ENCODE data around the gene ARSB. TPM values are rescaled to one million over a fixed set of nuclear protein-coding genes. Genes with fewer than 3 reads are reported as not detected.
"Not testable (repeated sequence)": the region's sequence is repeated elsewhere in the genome, so short reads cannot be mapped to it uniquely, and the experiment has no call there.

The ARSB gene
- polyA plus RNA-seq, 5 donors = 14.4 to 17.8 (median 15.6) TPM

DNA sequence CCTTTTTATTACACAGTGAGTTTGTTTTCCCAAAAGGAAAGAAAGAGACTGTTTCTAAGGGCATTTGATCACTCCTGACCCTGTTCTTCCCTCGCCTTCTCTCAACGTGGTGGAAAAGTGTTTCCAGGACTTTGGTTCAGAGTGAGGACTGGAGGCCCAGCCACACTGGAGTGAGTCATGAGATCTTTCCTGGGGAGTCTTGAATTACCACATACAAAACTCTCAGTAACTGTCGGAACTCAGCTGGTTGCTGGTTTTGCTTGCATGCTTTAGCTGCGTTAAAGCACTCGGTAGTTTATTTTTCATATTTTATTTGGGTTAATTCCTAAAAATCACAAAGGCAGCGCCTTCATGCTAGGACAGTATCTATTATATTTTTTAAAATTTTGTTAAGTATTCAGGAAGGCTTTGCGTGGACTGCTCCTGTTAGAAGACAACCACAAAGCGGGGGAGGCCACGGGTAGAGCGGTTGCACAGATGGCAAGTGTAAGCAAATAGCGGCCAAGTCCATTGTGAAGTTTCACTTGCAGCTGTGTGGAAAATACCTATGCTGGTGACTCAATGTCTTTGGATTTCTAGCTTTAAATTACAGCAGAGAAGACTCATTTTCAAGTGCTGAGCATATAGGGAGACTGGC is 77.7 kb downstream of the ARSB start:
- no peak for DNase-seq

GRCh38 chr5:78905084-78905938 is 79.8 kb downstream of the ARSB start:
- DNase-seq = no peak

DNA sequence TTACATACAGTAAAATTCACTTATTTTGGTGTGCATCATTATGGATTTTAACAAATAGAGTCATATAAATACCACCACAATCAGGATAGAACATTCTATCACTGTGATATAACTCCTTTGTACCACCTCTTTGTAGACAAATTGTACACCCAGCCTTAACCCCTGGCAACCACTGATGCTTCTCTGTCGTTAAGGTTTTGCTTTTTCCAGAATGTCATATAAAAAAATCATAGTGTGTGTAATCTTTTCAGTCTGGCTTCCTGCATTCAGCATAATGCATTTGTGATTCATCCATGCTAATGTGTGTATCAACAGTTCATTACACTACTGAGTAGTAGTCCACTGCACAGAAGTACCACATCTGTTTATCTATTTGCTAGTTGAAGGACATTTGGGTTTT is 81.2 kb downstream of the ARSB start:
- DNase-seq = peak; percentile 58 to 63

DNA sequence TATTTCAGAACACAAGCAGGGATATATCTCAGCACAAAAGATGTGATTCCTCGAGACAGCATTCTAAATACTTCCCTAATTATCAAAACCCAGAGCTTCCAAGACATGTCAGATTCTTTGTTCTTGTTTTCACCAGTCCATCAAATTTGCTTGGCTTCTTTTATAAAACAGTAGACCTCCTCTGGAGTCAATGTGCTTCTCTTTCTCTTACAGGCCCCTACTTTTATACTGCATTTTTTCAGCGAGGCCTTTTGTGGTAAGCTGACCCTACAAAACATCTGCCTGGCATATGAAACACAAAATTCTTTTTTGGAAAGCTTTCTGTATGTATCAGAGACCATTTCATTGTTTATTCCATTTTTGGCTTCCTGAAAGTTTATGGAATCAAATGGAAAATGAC is 81.8 kb downstream of the ARSB start:
- DNase-seq = peak; percentile 61 to 72

DNA sequence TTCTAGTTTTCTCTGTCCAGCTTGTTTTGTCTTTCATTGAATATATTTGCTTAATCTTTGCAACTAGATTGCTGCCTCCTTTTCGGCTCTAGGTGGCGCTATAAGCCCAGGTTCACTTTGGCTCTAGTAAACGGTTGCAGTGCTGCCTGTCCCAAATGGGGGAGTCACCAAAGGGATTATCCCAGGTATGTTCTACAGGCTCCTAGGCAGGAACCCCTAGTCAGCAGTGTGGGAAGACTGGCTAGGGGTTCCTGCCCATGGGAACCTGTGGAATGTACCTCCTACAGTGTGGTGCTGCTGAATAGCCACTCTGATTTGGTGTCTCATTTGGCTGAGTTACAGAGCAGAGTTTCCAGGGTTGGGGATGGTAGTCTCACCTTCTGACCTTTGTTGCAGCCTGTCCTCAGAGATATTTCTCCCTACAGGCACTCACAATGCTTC is 85.2 kb downstream of the ARSB start:
- no peak for DNase-seq

GRCh38 chr5:78896132-78896531 is 89.0 kb downstream of the ARSB start:
- no peak for DNase-seq

GRCh38 chr5:78895616-78896015 is 89.5 kb downstream of the ARSB start:
- DNase-seq = no peak

- DNase-seq = no peak
Observed at GRCh38 chr5:78893940-78894677, 91.0 kb downstream of the ARSB start.

- no peak for DNase-seq
Observed at GRCh38 chr5:78890667-78891379, 94.3 kb downstream of the ARSB start.

DNA sequence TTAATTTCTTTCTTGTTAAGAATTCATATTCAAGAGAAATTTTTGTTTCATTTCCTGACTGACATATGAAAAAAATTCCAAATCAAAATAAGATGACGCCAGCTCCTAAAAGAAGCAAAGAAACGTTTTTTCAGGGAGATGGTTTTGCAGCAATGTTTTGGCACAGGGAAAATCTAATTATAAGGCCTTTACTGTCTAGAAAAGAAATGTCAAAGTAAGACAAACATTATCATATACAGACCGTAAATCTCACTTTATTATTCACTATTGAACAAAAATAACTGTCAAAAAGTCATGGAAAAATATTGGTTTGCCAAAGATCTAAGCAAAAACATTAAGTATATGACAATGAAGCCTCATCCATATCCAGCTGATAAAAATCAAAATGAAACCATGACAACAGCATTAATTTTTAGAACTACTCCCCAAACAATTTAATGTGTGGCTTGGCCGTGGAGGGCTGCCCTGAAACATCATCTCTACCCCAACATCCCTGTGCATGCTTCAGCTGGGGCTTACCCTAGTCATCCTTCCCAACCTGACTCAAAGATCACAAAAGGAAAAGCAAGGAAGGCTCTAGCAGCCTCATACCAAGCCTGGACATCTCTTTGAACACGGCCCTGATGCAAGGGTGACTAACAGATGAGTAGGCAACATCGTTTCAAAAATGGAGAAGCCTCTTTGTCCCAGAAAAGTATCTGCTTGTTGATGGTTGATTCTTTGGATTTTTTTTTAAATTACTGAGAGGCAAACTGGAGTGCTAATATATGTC is 95.6 kb downstream of the ARSB start:
- DNase-seq = peak in 1 of 2 donors; percentile 40

- DNase-seq = peak in 1 of 2 donors; percentile 44
Observed at GRCh38 chr5:78888580-78889368, 96.3 kb downstream of the ARSB start.

DNA sequence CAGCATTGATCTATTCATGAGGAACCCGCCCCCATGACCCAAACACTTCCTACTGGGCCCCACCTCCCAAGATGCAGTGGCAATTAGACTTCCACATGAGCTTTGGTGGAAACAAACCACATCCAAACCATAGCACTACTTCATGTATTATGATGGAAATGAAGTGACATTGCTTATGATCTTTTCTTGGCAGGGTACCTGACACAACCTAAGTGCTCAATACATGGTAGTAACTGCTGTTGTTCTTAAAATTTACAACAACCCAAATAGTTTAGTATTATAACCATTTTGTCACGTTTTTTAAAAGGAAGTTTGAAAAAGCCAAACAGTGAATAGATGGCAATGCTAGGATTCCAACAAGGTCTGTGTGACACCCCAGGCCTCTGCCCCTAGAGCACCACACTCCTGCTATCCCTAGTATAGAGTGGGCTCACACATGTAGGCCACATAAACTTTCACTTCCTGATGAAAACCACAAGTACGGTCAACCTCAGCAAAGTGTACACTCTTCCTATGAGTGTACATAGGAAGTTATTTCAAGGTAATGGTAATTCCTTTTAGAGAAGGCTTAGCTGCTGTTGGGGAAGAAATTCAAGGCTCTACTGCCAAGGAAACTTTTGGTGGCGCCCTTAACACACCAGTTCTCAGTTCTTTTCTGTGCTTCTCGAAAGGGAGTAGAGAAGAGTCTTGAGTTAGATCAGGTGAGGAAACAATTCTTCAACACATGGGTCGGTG is 97.6 kb downstream of the ARSB start:
- no peak for DNase-seq

DNA sequence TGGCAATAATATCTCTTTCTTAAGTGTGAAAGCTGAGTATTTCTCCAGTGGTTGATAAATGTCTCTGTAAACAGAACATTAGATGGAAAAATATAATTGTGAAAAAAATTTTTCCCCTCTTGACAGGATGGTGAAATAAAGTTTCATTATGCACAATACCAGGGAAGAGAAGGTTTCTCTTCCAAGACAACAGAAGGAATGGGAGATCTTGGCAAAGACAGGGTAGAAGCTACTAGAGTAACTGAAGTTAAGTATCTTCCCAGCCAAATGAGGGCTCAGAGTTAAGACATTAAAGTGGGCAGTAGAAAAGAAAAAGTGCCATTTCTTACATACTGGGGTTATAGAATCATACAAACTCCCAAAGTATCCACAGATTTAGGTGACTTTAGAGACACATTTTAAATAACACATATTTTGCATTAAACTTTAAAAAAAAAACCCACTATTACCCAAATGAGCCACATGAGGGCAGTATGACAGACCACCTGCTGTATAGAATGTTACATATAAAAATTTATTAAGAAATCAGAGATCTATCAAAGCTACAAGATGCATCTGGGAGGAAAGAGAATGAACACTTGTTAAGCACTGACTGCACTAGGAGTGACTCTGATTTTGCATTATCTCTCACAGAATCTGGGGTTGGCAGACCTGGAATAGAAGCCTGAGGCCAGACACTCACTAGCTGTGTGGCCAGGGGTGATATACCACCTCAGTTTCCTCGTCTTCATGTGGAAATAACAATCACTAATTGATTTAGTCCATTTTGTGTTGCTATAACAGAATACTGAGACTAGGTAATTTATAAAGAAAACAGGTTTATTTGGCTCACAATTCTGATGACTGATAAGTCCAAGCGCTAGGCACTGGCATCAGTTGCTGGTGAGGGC is 98.5 kb downstream of the ARSB start:
- DNase-seq = no peak

- no peak for DNase-seq
Observed at GRCh38 chr5:78881884-78882283, 103.2 kb downstream of the ARSB start.

- DNase-seq = no peak
Observed at GRCh38 chr5:78879516-78879915, 105.6 kb downstream of the ARSB start.

DNA sequence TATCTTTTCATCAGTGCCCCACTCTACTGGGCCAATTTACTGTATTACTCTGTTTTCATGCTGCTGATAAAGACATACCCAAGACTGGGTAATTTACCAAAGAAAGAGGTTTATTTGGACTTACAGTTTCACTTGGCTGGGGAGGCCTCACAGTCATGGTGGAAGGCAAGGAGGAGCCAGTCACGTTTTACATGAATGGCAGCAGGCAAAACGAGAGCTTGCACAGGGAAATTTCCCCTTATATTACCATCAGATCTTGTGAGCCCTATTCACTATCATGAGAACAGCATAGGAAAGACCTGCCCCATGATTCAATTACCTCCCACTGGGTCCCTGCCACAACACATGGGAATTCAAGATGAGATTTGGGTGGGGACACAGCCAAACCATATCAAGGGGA is 119.0 kb downstream of the ARSB start:
- DNase-seq = not testable (repeated sequence)

DNA sequence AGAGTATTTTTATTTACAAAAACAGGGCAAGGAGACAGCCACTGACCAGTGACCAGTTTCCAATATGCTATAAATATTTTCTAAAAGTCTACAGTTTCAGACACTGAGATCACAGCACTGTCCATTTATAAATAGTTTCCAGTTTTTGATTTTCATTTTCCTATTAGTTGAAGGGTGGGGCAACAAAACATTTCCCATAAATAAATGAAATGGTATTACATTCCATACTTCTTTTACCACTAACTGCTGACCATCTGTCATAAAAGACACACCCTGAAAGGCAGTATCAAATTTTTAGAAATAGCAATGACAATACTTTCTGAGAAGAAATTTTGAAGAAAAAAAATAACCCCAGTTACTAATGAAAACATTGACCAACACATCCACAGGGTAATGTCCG is 126.7 kb downstream of the ARSB start:
- DNase-seq = no peak

DNA sequence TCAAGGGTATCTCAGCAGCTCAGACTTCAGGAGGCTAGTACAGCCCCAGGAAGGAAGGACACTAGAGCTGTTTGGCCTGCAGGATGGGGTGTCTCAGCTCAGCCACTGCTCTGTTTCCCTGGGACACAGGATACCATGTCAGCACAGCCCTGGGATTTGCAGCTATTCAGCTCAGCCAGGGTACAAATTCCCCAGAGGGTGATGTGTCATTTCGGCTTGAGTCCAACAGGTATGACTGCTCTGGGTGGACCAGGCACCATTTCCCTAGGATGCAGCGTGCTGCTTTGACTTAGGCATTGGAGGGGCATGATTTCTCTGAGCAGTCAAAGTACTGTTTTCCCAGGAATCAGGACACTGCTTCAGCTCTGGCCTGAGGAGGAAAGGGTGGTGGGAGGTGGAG is 130.1 kb downstream of the ARSB start:
- DNase-seq = no peak

All from right lung (tissue), 5 donors.